GM19328 (cell line): ENCODE measurements around the gene IGSF22.
A peak's percentile ranks its signal among the peaks of the same experiment; 100 is the strongest.

Source experiments
- ATAC-seq: cut with Tn5 transposase; IDR thresholded peaks from one replicate; pipeline ENCODE4 v1.9.1; 2021; ENCODE audit warnings: mild to moderate bottlenecking, moderate library complexity; ENCODE audit not compliant: unreplicated experiment

The IGSF22 gene

DNA sequence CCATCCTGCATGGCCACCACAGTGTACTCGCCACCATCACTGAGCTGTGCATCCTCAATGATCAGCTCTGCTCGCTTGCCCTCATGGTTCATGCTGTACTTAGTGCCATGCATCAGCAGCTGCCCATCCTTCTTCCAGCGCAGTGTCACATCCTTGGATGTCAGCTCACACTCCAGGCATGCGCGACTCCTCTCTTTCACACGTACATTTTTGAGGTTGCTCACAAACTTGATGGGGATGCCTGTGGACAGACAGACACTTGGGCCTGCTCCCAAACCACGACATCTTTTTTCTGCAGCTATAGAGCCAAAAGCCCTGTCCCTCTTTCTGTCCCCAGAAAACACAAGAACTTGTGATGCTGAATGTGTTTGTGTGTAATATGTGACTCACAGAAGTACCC is 10.5 kb downstream of the IGSF22 start:
- ATAC-seq: no peak

DNA sequence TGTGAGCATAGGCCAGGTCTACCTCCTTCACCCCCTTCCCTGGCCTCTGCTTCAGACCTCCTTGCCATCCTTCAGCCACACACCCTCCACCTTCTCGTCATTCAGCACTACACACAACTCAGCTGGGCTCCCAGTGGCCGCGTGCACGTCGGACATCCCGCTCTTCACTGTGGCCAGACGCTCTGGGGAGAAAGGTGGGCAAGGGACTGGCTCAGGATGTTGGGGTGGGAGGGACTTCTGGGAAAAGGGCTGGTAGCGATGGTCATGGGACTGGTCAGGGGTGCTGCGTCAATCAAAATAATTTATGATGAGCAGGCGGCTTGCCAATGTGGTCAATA is 11.6 kb downstream of the IGSF22 start:
- ATAC-seq: no peak

DNA sequence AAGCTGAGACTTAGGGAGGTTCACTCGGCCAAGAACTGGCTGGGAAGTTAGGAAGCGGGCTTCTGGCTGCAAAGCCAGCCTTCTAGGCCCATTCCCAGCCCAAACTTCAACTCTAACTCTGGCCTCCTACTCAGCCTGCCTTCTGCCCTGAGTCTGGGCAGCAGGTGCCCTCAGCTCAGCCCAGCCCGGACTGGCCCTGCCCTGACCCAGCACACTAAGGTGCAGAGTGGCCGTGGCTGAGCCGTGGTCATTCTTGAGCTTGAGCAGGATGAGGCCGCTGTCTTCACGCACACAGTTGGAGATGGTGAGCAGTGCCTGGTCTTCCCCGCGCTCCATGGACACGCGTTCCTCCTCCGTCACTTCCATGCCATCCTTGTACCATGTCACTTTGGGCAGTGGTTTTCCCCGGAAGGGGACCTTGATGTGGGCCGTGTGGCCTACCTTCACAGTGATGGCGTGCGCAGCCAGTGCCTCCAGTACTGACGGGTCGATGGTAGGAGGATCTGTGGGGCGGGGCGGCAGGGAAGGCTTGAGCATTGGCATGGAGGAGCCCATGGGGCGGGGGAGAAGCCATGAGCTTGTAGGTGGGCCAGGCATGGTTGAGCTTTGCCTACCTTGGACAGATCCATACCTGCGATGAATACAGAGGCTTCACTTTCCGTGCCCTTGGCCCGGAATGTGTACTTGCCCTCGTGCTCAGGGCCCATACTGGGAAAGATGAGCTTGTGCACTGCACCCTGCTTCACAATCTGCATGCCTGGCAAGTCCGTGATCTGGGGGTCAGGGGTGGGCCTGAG is 12.1 kb downstream of the IGSF22 start:
- ATAC-seq: no peak

DNA sequence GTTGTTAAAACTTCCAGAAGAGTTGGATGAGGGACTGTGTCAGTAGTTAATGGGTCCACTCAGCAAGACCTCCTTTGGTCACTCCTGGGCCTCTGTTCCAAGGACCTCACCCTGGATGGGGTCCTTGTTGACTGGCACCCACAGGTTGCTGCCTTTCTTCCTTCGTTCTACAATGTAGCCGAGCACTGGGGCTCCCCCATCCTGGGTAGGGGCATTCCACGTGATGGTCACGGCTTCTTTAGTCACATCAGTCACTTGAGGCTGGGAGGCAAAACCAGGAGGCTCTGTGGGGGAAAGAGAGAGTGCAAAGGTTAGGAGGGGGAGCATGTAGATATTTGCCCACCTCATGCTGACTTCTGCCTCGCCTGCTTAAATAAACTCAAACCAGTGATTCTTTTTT is 15.4 kb downstream of the IGSF22 start:
- ATAC-seq: no peak

DNA sequence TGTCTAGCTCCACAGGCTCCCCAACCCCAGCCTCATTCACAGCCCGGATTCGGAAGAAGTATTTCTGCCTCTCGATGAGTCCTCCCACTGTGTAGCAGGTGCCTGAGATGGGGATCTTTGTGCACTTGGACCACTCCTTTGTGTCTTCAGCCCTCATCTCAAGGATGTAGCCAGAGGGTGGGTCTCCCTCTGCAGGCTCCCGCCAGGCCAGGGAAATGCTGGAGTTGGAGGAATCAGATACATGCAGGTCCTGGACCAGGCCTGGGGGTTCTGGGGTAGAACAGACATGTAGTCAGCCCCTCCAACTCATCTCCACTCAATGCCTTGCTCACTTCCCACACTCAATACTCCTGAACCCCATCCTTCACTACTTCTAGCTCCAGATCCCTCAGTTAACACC is 16.6 kb downstream of the IGSF22 start:
- ATAC-seq: no peak

DNA sequence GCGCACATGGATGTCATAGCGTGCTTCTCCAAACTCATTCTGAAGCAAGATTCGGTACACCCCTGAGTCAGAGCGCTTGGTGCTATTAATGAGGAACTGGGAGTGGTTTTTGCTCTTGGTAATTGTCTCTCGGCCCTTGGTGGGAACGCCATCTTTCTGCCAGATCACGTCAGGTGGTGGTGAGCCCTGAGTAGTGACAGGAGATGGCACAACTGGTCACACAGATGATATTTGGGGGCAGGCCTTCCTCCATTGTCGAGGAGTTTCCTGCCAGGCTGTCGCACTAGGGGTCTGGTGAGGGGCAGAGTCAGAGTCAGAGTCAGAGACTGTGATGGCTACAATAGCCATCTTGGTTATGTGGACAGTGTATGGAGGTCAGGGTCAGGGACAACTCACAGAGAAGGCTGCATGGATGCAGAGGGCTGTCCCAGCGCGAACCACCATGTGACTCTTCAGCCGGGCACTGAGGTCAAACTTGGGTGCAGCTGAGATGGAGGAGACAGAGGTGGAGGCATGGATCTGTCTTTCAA is 18.1 kb downstream of the IGSF22 start:
- no peak for ATAC-seq

DNA sequence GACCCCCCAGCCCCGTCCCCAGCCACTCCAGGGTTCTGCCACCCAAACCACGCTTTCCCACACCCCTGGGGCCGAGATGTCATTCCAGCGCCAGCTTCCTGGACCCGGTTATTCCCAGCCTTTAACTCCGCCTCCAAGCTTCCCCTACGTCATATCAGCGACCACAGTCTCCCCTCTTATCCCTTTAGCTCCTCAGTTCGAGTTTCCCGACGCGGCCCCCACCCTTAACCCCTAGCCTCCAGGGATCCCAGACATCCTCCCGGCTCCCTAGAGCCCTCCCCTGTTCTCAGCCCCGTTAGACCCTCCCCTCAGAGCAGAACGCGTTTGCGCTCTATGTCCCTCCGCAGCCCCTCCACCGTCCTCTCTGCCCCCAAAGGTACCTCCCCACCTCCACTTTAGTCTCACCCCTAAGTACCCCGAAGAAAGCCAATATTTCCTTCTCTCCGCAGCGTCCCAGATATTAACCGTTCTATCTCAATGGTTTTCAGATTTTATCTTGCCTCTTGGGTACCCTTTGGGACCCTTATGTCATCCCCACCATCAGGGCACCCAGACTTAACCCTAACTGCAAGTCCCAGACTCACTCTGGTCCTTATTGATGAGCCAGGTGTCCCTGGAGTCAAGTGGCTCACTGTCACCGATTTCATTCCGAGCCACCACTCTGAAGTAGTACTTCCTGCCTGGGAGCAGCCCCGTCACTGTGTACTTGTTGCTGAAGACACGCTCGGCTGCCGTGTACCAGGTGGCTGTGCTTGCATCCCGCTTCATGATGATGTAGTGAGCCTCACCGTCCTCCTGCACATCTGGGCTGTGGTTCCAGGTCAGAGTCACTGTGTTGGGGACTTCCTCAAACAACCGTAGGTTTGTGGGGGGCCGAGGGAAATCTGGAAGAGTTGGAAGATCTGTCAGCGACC is 19.4 kb downstream of the IGSF22 start:
- peak; percentile 46 for ATAC-seq

DNA sequence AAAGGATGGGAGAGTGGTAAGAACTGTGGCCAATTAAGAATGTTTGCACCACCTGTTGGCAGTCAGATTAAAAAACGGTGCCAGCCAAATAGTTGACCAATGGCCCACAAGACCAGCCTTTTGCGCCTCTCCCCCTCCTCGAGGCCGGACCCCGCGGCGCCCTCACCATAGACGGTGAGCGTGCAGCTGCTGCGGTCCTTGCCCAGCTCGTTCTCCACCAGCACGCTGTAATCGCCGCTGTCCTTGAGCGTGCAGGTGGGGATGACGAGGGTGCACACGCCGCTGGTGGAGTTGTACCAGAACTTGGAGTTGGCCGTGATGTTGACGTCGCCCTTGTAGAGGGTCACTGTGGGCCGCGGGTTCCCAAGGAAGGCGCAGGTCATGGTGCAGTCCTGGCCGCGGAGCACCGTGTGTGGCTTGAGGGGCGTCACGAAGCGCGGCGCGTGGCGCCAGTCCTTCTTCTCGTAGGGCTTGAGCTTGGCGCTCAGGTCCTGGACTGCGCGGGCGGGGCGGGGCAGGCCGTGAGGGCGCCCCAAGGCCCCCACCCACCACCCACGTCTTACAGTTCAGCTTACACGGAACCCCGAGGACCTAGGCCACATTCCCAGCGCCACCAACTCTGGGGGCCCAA is 20.2 kb downstream of the IGSF22 start:
- no peak for ATAC-seq

DNA sequence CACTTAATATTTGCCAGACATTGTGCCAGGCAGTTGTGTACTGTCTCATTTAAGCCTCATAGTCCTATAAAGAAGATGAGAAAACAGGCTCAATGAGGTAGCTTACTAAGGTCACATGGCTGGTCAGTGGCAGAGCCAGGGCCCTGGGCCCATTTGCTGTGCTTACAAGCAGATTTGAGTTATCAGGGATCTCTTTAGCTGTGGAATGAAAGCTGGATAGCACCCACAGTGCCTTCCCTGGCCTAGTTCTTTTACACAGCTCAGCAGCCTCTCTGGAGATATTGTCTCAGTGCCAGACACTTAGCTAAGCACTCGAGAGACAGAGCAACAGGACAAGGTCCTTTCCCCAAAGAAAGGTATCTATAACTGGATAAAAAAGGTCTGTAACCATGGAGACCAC is 21.3 kb downstream of the IGSF22 start:
- ATAC-seq: no peak

DNA sequence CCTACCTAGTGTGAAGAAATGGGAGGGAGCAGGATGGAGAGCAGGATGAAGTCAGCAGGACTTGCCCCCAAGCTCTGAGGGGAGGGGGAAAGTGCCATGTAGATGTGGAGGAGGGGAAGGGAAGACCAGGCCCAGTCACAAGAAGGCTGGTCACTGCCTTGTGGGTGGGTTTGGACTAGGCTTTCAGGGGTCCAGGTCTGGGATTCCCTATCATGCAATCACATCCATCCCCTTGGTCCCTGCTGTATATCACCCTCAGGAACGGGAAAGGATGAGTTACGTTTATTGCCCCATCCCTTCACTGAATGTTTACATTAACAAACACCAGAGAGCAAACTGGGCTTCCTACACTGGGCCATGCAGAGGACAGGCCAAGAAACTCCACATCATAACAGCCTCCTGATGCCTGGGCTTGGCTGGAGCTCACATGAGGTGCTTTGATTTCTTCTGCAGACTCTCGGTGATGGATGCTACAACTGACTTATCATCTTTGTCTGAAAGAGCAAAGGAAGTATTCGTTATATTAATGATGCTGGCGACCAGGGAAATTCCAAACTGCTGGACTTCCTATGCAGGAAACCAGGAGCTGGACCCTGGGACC is 21.8 kb downstream of the IGSF22 start:
- no peak for ATAC-seq

DNA sequence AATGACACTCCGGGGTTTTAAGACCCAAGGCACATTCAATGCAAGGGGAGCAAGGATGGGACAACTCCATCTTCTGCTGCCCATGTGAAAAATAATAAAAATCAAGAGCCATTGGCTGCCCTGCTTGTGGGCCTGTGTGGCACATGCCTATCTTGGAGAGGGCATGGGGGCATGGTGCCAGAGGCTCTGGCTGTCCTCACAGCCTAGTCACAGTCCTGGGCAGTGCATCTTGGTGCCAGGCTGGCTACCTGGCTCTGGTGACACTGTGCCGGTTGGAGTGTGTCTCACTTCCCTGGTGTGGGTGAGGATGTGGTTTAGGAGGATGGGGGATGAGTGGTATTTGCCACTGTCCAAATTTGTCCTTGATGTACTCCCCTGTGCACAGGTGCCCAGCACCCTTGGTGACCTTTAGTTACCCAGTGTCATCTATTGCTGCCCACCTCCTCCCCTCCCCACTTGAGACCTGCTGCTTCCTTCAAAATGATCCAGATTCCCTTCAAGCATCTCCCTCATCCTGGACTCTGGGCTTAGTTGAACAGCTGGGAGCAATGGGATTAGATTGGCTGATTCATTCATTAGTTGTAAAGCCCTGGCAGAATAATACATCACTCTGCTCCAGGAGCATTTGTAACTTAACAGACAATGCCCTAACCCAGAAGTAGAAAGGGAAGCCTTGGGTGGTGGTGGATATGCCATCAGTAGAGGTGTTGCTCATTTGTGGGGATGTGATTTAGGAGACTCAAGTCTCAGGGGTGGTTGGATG is 22.8 kb downstream of the IGSF22 start:
- ATAC-seq: no peak

DNA sequence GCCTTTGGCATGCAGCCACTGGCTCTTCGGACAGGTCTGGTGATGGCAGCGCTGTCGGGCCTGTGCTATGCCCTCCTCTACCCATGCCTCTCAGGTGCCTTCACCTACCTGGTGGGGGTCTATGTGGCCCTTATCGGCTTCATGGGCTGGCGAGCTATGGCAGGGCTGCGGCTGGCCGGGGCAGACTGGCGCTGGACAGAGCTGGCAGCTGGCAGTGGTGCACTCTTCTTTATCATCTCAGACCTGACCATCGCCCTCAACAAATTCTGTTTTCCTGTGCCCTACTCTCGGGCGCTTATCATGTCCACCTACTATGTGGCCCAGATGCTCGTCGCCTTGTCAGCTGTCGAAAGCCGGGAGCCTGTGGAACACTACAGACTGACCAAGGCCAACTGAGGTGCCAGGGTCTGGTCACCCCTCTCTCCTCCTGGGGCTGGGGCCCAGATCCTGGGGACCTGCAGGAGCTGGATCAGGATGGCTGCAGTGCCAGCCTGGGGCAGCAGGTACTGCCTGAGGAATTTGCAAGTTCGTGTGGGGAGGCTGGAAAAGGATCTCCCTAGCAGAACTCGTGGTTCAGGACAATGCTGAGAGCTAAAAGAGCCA is 24.3 kb downstream of the IGSF22 start:
- no peak for ATAC-seq

DNA sequence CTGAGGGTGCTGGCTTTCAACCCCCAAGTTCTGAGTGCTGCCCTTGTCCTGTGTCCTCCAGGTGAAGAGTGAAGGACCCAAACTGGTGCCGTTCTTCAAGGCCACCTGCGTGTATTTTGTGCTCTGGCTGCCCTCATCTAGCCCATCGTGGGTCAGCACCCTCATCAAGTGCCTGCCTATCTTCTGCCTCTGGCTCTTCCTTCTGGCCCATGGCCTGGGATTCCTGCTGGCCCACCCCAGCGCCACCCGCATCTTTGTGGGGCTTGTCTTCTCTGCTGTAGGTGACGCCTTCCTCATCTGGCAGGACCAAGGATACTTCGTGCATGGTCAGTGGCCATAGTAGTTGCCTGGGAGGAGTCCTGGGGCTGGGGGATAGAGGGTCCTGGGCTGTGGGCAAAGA is 25.1 kb downstream of the IGSF22 start:
- ATAC-seq: no peak

DNA sequence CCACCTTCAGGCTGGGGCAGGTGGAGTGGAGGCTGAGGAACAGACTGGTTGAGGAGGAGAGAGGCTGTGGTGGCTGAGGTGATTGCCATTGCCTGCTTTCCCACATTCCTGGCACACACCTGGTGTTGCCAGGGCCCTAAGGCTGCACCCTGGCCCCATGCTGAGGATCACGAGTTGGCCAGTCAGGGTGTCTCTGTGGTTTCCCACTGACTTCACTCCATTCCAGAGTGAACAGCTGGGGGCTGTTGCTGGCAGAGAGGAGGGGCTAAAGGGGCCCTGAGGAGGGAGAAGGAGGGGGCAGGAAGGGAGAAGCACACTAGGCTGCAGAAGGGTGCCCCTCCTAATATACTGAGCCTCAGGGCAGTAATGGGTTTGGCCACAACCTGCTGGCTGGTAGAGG is 25.6 kb downstream of the IGSF22 start:
- ATAC-seq: no peak

DNA sequence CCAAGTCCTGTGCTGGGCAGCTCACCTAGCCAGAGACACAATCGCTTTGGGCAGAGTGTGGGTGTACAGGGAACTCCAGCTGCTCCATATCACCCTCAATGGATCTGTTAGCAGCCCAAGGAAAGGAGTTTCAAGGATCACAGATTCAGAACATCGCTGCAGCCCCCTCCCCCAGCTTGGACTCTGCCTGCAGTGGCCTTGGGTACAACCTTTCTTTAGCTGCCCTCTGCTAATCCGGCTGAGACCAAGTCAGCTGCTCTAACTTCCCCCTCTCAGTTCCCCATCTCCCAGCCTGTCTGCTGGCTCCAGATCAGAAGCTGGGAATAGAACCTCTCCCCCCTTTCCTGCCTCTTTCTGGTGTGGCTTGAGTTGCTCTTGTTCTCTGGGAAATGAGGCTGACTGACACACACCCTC is 26.1 kb downstream of the IGSF22 start:
- ATAC-seq: no peak

DNA sequence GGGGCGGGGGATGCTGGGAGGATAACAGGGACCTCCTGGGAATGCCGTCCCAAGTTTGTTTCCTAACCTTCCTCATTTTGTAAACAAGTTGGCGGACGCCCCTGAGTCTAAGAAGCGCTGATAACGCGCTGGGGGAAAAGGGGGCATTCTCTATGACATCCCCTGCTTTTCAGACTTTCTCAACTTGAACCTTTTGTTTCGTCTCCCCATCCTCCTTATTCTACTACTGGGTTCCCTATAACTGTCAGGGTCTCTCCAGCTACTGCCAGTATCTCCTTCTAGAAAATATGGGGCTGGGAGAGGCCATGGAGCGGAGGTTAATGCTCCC is 26.8 kb downstream of the IGSF22 start:
- no peak for ATAC-seq

DNA sequence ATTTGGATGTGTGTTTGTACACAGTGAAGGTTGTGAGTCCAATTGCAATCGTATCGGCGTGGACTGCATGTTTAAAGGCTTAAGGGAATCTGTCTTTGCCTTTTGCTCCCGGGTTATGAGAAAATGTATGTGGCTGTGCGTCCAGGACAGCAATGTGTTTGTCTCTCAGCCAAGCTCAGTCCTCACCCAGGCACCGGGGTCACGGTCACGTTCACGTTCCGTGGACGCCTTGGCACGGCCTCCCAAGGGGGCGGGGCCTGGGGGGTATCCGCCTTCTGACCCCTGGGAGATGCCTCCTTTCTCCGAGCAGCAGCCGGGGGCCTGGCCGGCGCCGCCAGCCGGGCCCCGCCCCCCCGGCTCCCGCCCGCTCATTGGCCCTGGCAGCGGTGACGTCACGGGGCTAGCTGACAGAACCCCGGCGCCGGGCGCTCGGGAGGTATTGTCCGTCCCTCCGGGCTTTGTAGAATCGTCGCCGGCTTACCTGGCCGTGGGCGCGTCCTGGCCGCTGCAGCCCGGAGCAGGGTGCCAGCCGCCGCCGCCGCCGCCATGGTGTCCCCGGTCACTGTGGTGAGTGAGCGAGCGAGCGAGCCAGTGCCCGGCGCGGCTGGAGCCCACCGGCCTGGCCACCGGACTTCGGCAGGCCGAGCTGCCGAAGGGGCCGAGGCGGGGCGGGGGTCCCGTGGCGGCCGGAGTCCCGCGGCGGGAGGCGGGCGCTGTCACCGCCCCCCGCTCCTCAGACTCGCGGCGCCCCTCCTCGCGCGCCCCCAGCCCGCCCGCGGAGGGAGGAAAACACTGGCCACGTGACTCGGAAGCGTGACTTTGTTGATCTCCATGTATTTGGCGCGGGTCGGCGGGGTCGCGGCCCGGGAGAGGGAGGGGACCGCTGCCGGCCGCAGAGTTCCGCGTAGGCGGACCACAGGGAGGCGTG is 27.4 kb downstream of the IGSF22 start, which contains the start of gene TMEM86A:
TMEM86A (plus strand) TSS at position 439 of the 928 bp plus-strand sequence; CDS start at position 547, 108 bp downstream.
- peak; percentile 87 for ATAC-seq

DNA sequence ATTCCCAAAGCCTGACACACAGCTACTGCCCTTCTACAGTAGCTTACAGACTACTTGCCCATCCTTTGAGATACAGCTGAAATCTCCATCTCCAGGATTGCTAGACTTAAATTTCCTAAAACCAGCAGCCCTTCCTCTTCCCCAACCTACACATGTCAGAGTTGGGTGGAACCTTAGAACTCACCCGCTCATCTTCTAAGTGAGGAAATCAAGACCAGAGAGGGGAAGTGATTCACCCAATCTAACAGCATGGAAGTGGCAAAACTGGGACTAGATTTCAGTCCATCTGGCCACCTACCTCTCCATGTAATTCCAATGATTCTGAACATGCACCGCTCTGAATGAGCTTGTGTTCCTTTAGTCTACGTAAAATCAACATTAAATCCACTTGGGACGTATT is 28.4 kb downstream of the IGSF22 start:
- ATAC-seq: no peak
